ENCODE data around the gene MVB12B. TPM values are rescaled to one million over a fixed set of nuclear protein-coding genes. Genes with fewer than 3 reads are reported as not detected.

The MVB12B gene
- total and polyA plus RNA-seq, 2 experiments from 2014 or later: 19.0 to 29.9 TPM

- no peak for TF ChIP-seq CTCF (IDR thresholded peaks at IDR 0.05; ENCODE audit: low read depth, low read length)
- no peak overlapping the region for H3K4me3 ChIP-seq
- peaks cover 5% of the 10 kb centered on the region for H3K4me1 ChIP-seq (ENCODE audit: low read depth)
- no peaks in the 10 kb centered on the region for H3K36me3 ChIP-seq
- no peak for DNase-seq (ENCODE audit: low read depth in 1 of 2, low spot score in 1 of 2)
- H3K9me3 ChIP-seq (ENCODE audit: low read depth): no peaks in the 10 kb centered on the region
- H3K27me3 ChIP-seq: peaks cover 3% of the 10 kb centered on the region
- no peak overlapping the region for H3K27ac ChIP-seq
These were observed 202.3 kb downstream of the MVB12B start for GRCh38 chr9:126528915-126529314.

- Histone ChIP-seq H3K27me3 (peaks cover 9% of the 10 kb centered on the region), H3K4me3 (no peak overlapping the region), H3K27ac (no peak overlapping the region), H3K36me3 (no peaks in the 10 kb centered on the region), H3K4me1 (ENCODE audit: low read depth) (peaks cover 10% of the 10 kb centered on the region), H3K9me3 (ENCODE audit: low read depth) (no peaks in the 10 kb centered on the region)
- no peak for TF ChIP-seq CTCF (IDR thresholded peaks at IDR 0.05; ENCODE audit: low read depth, low read length)
- peak in 1 of 2 donors; percentile 7 for DNase-seq (ENCODE audit: low read depth in 1 of 2, low spot score in 1 of 2)
These were observed 204.5 kb downstream of the MVB12B start for GRCh38 chr9:126531035-126531571.

GRCh38 chr9:126531591-126531990 is 205.0 kb downstream of the MVB12B start:
- H3K36me3 ChIP-seq: no peaks in the 10 kb centered on the region
- no peak overlapping the region for H3K4me3 ChIP-seq
- H3K27me3 ChIP-seq: peaks cover 9% of the 10 kb centered on the region
- DNase-seq (ENCODE audit: low read depth in 1 of 2, low spot score in 1 of 2): no peak
- no peak for TF ChIP-seq CTCF (IDR thresholded peaks at IDR 0.05; ENCODE audit: low read depth, low read length)
- no peak overlapping the region for H3K27ac ChIP-seq
- no peaks in the 10 kb centered on the region for H3K9me3 ChIP-seq (ENCODE audit: low read depth)
- peaks cover 12% of the 10 kb centered on the region for H3K4me1 ChIP-seq (ENCODE audit: low read depth)

GRCh38 chr9:126532019-126532462 is 205.4 kb downstream of the MVB12B start:
- no peak for TF ChIP-seq CTCF (IDR thresholded peaks at IDR 0.05; ENCODE audit: low read depth, low read length)
- Histone ChIP-seq H3K4me1 (ENCODE audit: low read depth) (peaks cover 17% of the 10 kb centered on the region), H3K9me3 (ENCODE audit: low read depth) (no peaks in the 10 kb centered on the region), H3K4me3 (no peak overlapping the region), H3K27me3 (peaks cover 9% of the 10 kb centered on the region), H3K36me3 (no peaks in the 10 kb centered on the region), H3K27ac (no peak overlapping the region)
- DNase-seq (ENCODE audit: low read depth in 1 of 2, low spot score in 1 of 2): peak in 1 of 2 donors; percentile 54

- Histone ChIP-seq H3K27ac (no peak overlapping the region), H3K36me3 (no peaks in the 10 kb centered on the region), H3K9me3 (ENCODE audit: low read depth) (no peaks in the 10 kb centered on the region), H3K27me3 (peaks cover 9% of the 10 kb centered on the region), H3K4me1 (ENCODE audit: low read depth) (peaks cover 21% of the 10 kb centered on the region), H3K4me3 (no peak overlapping the region)
- no peak for TF ChIP-seq CTCF (IDR thresholded peaks at IDR 0.05; ENCODE audit: low read depth, low read length)
- no peak for DNase-seq (ENCODE audit: low read depth in 1 of 2, low spot score in 1 of 2)
These were observed 205.9 kb downstream of the MVB12B start for GRCh38 chr9:126532489-126532888.
